LNCaP clone FGC (cell line): ENCODE results near the gene NUP85.

Source experiments
- DNase-seq: peaks from one replicate; pipeline ENCODE4 v3.0.0-alpha.2; 2011; ENCODE audit warnings: low read depth
- H3K4me3 ChIP-seq: 2 replicates; pipeline ENCODE4 v1.5.1; 2011; ENCODE audit warnings: mild to moderate bottlenecking, low read depth, low read length, control low read depth
- CTCF ChIP-seq: IDR thresholded peaks from 2 replicates; pipeline ENCODE4 v1.5.1; 2012; ENCODE audit warnings: mild to moderate bottlenecking; ENCODE audit not compliant: control insufficient read depth, insufficient read depth; ENCODE audit errors: extremely low read depth

NUP85 gene

GRCh38 chr17:75241143-75241430, 35.6 kb downstream of the NUP85 start:
- TF ChIP-seq CTCF: no peak
- no peak overlapping the region for H3K4me3 ChIP-seq
- no peak for DNase-seq

- H3K4me3 ChIP-seq: no peak overlapping the region
- TF ChIP-seq CTCF: no peak
- DNase-seq: no peak
Observed at GRCh38 chr17:75241502-75241901, 36.0 kb downstream of the NUP85 start.

GRCh38 chr17:75241996-75242460, 36.5 kb downstream of the NUP85 start:
- DNase-seq: no peak
- no peak for TF ChIP-seq CTCF
- H3K4me3 ChIP-seq: no peak overlapping the region

DNA sequence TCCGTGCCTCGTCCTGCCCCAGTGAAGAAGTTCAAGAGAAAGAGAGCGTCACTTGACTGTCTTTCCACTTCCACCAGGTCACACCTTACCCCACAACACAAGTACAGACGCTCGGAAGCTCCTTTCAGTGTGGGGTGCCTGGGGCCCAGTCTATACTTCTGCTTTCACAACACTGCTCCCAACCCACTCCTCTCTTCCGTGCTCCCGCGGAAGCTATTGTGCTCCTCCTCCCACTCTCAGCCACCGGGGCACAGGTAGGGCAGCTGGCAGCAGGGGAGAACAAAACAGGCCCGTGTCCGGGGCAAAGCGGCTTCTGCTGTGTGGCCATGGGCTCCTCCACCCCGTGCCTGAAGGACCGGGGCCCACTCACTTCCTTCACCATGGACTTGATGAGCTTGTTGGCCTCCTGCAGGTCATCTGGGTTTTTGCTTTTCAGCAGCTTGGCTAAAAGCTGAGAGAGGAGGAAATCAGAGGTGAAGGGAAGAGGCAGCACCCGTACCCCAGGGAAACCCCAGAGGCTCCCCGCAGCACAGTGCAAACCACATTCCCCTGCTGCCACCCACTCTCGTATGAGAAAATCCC, 37.1 kb downstream of the NUP85 start:
- TF ChIP-seq CTCF: no peak
- no peak for DNase-seq

DNA sequence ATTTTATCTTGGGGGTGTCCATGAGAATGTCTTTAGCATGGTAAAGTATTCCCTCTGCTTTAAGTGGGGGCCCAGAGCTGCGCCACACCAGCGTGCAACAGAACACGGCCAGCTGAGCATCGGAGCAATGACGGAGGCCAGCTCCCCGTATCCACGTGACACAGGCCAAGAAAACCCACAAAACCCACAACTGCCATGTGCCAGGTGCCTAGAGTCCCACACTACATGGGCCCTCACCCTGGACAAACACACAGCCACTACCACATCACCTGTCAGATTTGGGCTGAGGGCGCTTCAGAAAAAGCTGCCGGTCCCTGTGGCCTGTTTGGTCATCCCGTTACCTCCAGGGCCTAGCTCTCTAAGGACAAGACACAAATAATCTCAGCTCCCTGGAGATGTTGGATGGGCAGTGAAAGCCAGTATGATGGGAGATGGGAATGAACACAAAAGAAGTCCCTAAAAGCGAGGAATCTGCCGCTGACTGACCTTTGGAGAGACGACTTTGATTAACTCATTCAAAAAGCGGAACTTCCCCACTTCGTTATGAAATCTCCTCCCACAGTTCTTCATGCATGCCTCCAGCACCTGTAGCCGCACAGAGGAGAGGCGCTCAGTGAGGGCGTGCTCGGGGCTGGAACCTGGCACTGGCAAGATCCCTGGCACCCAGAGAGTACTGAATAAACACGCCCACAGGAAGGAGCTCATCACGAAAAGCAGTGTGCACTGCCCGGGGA, 38.8 kb downstream of the NUP85 start:
- DNase-seq: no peak
- no peak overlapping the region for H3K4me3 ChIP-seq
- TF ChIP-seq CTCF: no peak

More for the DNA sequence above, 37.1 kb downstream of the NUP85 start:
- H3K4me3 ChIP-seq: no peak overlapping the region

- H3K4me3 ChIP-seq: no peak overlapping the region
- no peak for TF ChIP-seq CTCF
Observed at GRCh38 chr17:75245011-75245410, 39.5 kb downstream of the NUP85 start.

DNA sequence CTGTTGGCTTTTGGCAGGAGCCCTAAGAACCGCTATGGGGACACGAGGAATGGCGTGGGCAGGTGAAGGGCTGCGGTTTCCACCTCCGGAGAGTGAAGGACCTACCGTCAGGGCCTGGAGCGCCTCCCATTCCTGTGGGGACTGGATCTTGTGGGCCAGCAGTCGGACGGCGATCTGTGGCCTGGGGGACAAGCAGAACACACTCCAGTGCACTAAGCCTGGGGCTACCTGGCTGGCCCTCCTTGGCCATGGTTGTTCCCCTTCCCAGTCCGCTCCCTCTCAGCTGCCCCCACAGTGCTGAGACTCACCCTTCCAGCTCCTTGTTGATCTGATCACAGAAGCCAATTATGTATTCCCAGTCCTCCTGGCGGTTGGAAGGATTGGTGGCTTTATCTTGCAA, 40.9 kb downstream of the NUP85 start:
- no peak overlapping the region for H3K4me3 ChIP-seq
- no peak for TF ChIP-seq CTCF
- DNase-seq: no peak

More at GRCh38 chr17:75245011-75245410, 39.5 kb downstream of the NUP85 start:
- DNase-seq: no peak
